Measurements from ENCODE around the gene AMOTL2.

The AMOTL2 gene

GRCh38 chr3:134350861-134351311 lies 23.4 kb downstream of the AMOTL2 start:
- DNase-seq, result no peak

- no peak for DNase-seq
Measured at GRCh38 chr3:134350266-134350665, 24.0 kb downstream of the AMOTL2 start.

GRCh38 chr3:134348524-134348923 lies 25.7 kb downstream of the AMOTL2 start:
- DNase-seq, result no peak

- DNase-seq, result no peak
Measured at GRCh38 chr3:134347551-134347950, 26.7 kb downstream of the AMOTL2 start.

- no peak for DNase-seq
Measured at GRCh38 chr3:134346744-134347143, 27.5 kb downstream of the AMOTL2 start.

GRCh38 chr3:134345202-134345601 lies 29.0 kb downstream of the AMOTL2 start:
- no peak for DNase-seq

GRCh38 chr3:134344560-134344959 lies 29.7 kb downstream of the AMOTL2 start:
- DNase-seq, result no peak

- no peak for DNase-seq
Measured at GRCh38 chr3:134342259-134342658, 32.0 kb downstream of the AMOTL2 start.

- no peak for DNase-seq
Measured at GRCh38 chr3:134341389-134341788, 32.9 kb downstream of the AMOTL2 start.

- no peak for DNase-seq
Measured at GRCh38 chr3:134340982-134341365, 33.3 kb downstream of the AMOTL2 start.

- no peak for DNase-seq
Measured at GRCh38 chr3:134340362-134340981, 33.8 kb downstream of the AMOTL2 start.

GRCh38 chr3:134339913-134340312 lies 34.3 kb downstream of the AMOTL2 start:
- no peak for DNase-seq

- DNase-seq, result no peak
Measured at GRCh38 chr3:134339331-134339730, 34.9 kb downstream of the AMOTL2 start.

GRCh38 chr3:134338516-134339261 lies 35.6 kb downstream of the AMOTL2 start:
- DNase-seq, result no peak

GRCh38 chr3:134338201-134338512 lies 36.1 kb downstream of the AMOTL2 start:
- no peak for DNase-seq

GRCh38 chr3:134337511-134338200 lies 36.6 kb downstream of the AMOTL2 start:
- no peak for DNase-seq

GRCh38 chr3:134337071-134337482 lies 37.2 kb downstream of the AMOTL2 start:
- no peak for DNase-seq

GRCh38 chr3:134336587-134336986 lies 37.7 kb downstream of the AMOTL2 start:
- DNase-seq, result no peak

- DNase-seq, result no peak
Measured at GRCh38 chr3:134334901-134335280, 39.4 kb downstream of the AMOTL2 start.

- DNase-seq, result no peak
Measured at GRCh38 chr3:134334231-134334900, 39.9 kb downstream of the AMOTL2 start.

GRCh38 chr3:134333522-134334181 lies 40.6 kb downstream of the AMOTL2 start:
- DNase-seq, result no peak

- no peak for DNase-seq
Measured at GRCh38 chr3:134332344-134332743, 41.9 kb downstream of the AMOTL2 start.

GRCh38 chr3:134331811-134332199 lies 42.4 kb downstream of the AMOTL2 start:
- no peak for DNase-seq
